VCaP (cell line): ENCODE results near the gene GALNT18.

ENCODE experiments used
- H3K27ac ChIP-seq: fragments of 450-650 bp; 2 replicates; pipeline ENCODE4 v1.5.1; 2017
- CTCF ChIP-seq: fragments of 450-650 bp; conservative IDR thresholded peaks from 2 replicates; pipeline ENCODE4 v1.5.1; 2017; ENCODE audit warnings: mild to moderate bottlenecking, moderate library complexity

Gene GALNT18

GRCh38 chr11:11416502-11416901, 205.3 kb downstream of the GALNT18 start:
- no peak for TF ChIP-seq CTCF
- H3K27ac ChIP-seq: no peak overlapping the region

- H3K27ac ChIP-seq: no peak overlapping the region
- TF ChIP-seq CTCF: no peak
Observed at GRCh38 chr11:11415901-11416300, 205.9 kb downstream of the GALNT18 start.

GRCh38 chr11:11414996-11415395, 206.8 kb downstream of the GALNT18 start:
- TF ChIP-seq CTCF: no peak

GRCh38 chr11:11413776-11414175, 208.0 kb downstream of the GALNT18 start:
- TF ChIP-seq CTCF: no peak
- peak overlapping the region; percentile 52 for H3K27ac ChIP-seq

More at GRCh38 chr11:11414996-11415395, 206.8 kb downstream of the GALNT18 start:
- H3K27ac ChIP-seq: no peak overlapping the region

GRCh38 chr11:11411401-11411985, 210.3 kb downstream of the GALNT18 start:
- no peak for TF ChIP-seq CTCF
- no peak overlapping the region for H3K27ac ChIP-seq

DNA sequence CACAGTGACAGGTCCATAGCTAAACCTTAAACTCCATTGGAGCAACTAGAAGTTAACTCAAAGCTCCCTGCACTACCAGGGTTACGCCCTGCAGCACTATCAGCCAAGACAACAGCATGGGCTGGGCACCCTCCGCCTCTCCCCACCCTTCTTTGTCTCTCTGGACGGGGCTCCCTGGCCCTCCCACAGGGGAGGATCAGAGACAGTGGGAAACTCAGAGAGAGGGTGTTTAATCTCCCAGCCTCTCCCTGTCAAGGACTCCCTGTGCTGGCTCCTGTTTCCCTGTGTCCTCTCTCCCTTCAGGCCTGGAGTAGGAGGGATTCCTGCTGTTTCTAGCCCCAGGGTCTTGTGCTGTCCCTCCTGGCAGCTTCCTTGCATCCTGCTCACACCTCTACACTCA, 211.9 kb downstream of the GALNT18 start:
- TF ChIP-seq CTCF: no peak
- H3K27ac ChIP-seq: peak overlapping the region; percentile 41

GRCh38 chr11:11409224-11409623, 212.6 kb downstream of the GALNT18 start:
- no peak for TF ChIP-seq CTCF
- peak overlapping the region; percentile 41 for H3K27ac ChIP-seq
